Activated gamma-delta T cell treated with Interleukin-2 at 50 U/mL for 16 hours (primary cell): ENCODE results near the gene THAP12.

Experiments
- DNase-seq: peaks from one replicate; pipeline ENCODE4 v3.0.0-alpha.2; 2020

THAP12 gene

GRCh38 chr11:76376746-76377558 lies 4.0 kb downstream of the THAP12 start:
- DNase-seq, result no peak

GRCh38 chr11:76371170-76371569 lies 9.8 kb downstream of the THAP12 start:
- no peak for DNase-seq

GRCh38 chr11:76369406-76369805 lies 11.5 kb downstream of the THAP12 start:
- DNase-seq, result no peak

GRCh38 chr11:76368490-76368889 lies 12.4 kb downstream of the THAP12 start:
- DNase-seq, result no peak

- no peak for DNase-seq
Observed at GRCh38 chr11:76365038-76365679, 15.8 kb downstream of the THAP12 start.

GRCh38 chr11:76362716-76363115 lies 18.2 kb downstream of the THAP12 start:
- DNase-seq, result no peak

GRCh38 chr11:76361776-76362175 lies 19.2 kb downstream of the THAP12 start:
- no peak for DNase-seq

- DNase-seq, result no peak
Observed at GRCh38 chr11:76361374-76361773, 19.6 kb downstream of the THAP12 start.

GRCh38 chr11:76355172-76355571 lies 25.8 kb downstream of the THAP12 start:
- no peak for DNase-seq

GRCh38 chr11:76348348-76348747 lies 32.6 kb downstream of the THAP12 start:
- DNase-seq, result no peak

GRCh38 chr11:76347466-76347865 lies 33.5 kb downstream of the THAP12 start:
- DNase-seq, result no peak

- DNase-seq, result no peak
Observed at GRCh38 chr11:76339221-76339620, 41.7 kb downstream of the THAP12 start.

GRCh38 chr11:76337923-76338322 lies 43.0 kb downstream of the THAP12 start:
- no peak for DNase-seq

GRCh38 chr11:76337469-76337868 lies 43.5 kb downstream of the THAP12 start:
- DNase-seq, result no peak

GRCh38 chr11:76336597-76336996 lies 44.3 kb downstream of the THAP12 start:
- no peak for DNase-seq

GRCh38 chr11:76335842-76336241 lies 45.1 kb downstream of the THAP12 start:
- no peak for DNase-seq

GRCh38 chr11:76334826-76335389 lies 46.0 kb downstream of the THAP12 start:
- no peak for DNase-seq

- DNase-seq, result no peak
Observed at GRCh38 chr11:76330651-76331050, 50.3 kb downstream of the THAP12 start.

GRCh38 chr11:76329983-76330382 lies 50.9 kb downstream of the THAP12 start:
- no peak for DNase-seq

GRCh38 chr11:76329084-76329648 lies 51.8 kb downstream of the THAP12 start:
- no peak for DNase-seq

- DNase-seq, result no peak
Observed at GRCh38 chr11:76327756-76328388, 53.1 kb downstream of the THAP12 start.

- no peak for DNase-seq
Observed at GRCh38 chr11:76327202-76327601, 53.7 kb downstream of the THAP12 start.

GRCh38 chr11:76325185-76325584 lies 55.7 kb downstream of the THAP12 start:
- no peak for DNase-seq
